PC-3 (cell line): ENCODE results near the gene PRXL2B. TPM values are rescaled to one million over a fixed set of nuclear protein-coding genes. Genes with fewer than 3 reads are reported as not detected.
"Not testable (repeated sequence)": the region's sequence is repeated elsewhere in the genome, so short reads cannot be mapped to it uniquely, and the experiment has no call there.

Source experiments
- ATAC-seq: fragments of 200-7000 bp; cut with Tn5 transposase; 2 replicates; pipeline ENCODE4 v1.9.1; 2020; ENCODE audit warnings: mild to moderate bottlenecking, moderate library complexity
- BruUV-seq: library from RNA; stranded (reverse); fragments of 400-500 nt; replicated peaks from 2 replicates; lab custom pipeline; 2021; lab: Mats Ljungman, UMichigan
- CTCF ChIA-PET: fragments of 300-600 bp; sonication (Branson Sonifier 250); formaldehyde crosslinking; loops from one replicate; lab custom pipeline; 2022; ENCODE audit warnings: antibody characterized with exemption; lab: Charles Lee
- POLR2A ChIA-PET: fragments of 300-600 bp; sonication (Branson Sonifier 250); formaldehyde crosslinking; loops from one replicate; lab custom pipeline; 2022; ENCODE audit warnings: antibody characterized with exemption; ENCODE audit not compliant: unreplicated experiment; lab: Charles Lee
- DNase-seq: peaks from one replicate; pipeline ENCODE4 v3.0.0-alpha.2; 2015
- H2AFZ ChIP-seq: fragments of 300-600 bp; sonication (generic); 2 replicates; pipeline ENCODE4 v1.6.0; 2016; ENCODE audit warnings: antibody characterized with exemption, low read length
- H3F3A ChIP-seq: fragments of 300-600 bp; sonication (generic); one replicate; pipeline ENCODE4 v1.6.0; 2017; ENCODE audit warnings: antibody characterized with exemption, low read length, control low read depth, mild to moderate bottlenecking; ENCODE audit not compliant: unreplicated experiment
- H3K27ac ChIP-seq: fragments of 300-600 bp; sonication (generic); 2 replicates; pipeline ENCODE4 v1.5.1; 2016; ENCODE audit warnings: mild to moderate bottlenecking, low read length
- H3K27me3 ChIP-seq: fragments of 300-600 bp; sonication (generic); 2 replicates; pipeline ENCODE4 v1.6.1; 2016; ENCODE audit warnings: low read length, mixed read lengths
- H3K36me3 ChIP-seq: fragments of 300-600 bp; sonication (generic); 2 replicates; pipeline ENCODE4 v1.6.1; 2016; ENCODE audit warnings: low read depth, mixed run types, low read length, mixed read lengths
- H3K4me1 ChIP-seq: fragments of 300-600 bp; sonication (generic); 2 replicates; pipeline ENCODE4 v1.5.1; 2016; ENCODE audit warnings: low read length; ENCODE audit not compliant: insufficient read depth
- H3K4me2 ChIP-seq: fragments of 300-600 bp; sonication (generic); 2 replicates; pipeline ENCODE4 v1.6.0; 2016; ENCODE audit warnings: low read length
- H3K4me3 ChIP-seq: fragments of 300-600 bp; sonication (generic); 2 replicates; pipeline ENCODE4 v1.5.1; 2016; ENCODE audit warnings: mild to moderate bottlenecking, low read length, mixed read lengths
- H3K79me2 ChIP-seq: fragments of 300-600 bp; sonication (generic); 2 replicates; pipeline ENCODE4 v1.6.1; 2017; ENCODE audit warnings: low read length, mixed read lengths
- H3K9ac ChIP-seq: fragments of 300-600 bp; sonication (generic); 2 replicates; pipeline ENCODE4 v1.6.0; 2016; ENCODE audit warnings: mild to moderate bottlenecking, low read length
- H3K9me2 ChIP-seq: fragments of 300-600 bp; sonication (generic); replicated peaks from 2 replicates; pipeline ENCODE4 v1.6.1; 2016; ENCODE audit warnings: mixed run types, low read length, mixed read lengths
- H3K9me3 ChIP-seq: fragments of 300-600 bp; sonication (generic); 2 replicates; pipeline ENCODE4 v1.6.1; 2016; ENCODE audit warnings: low read length, mixed read lengths
- H4K20me1 ChIP-seq: fragments of 300-600 bp; sonication (generic); 2 replicates; pipeline ENCODE4 v1.6.1; 2016; ENCODE audit warnings: low read length, mixed read lengths
- EZH2 ChIP-seq: fragments of 300-600 bp; sonication (generic); IDR thresholded peaks from one replicate; pipeline ENCODE4 v1.6.1; 2017; ENCODE audit warnings: antibody characterized with exemption, mild to moderate bottlenecking, low read length; ENCODE audit not compliant: unreplicated experiment
- EZH2phosphoT487 ChIP-seq: fragments of 300-600 bp; sonication (generic); IDR thresholded peaks from 2 replicates; pipeline ENCODE4 v1.6.1; 2018; ENCODE audit warnings: mild to moderate bottlenecking, antibody characterized with exemption, low read length, borderline replicate concordance
- intact Hi-C: fragments of 100-400 bp; cut with micrococcal nuclease; formaldehyde crosslinking; loops from 2 replicates; pipeline ENCODE4 v1.9.0; 2023
- total RNA-seq: library from RNA; depleted of rRNA; stranded (reverse); fragments of >200 nt; gene quantifications from 2 replicates; pipeline ENCODE4 v1.2.3, GENCODE V29; 2014
- TF ChIP-seq, protein P1 (sequence below): fragments of 300-600 bp; sonication (generic); conservative IDR thresholded peaks from 2 replicates; pipeline ENCODE4 v1.5.1; 2017; ENCODE audit warnings: antibody characterized with exemption, low read depth, mild to moderate bottlenecking, low read length

Gene PRXL2B
- total RNA-seq, 1 experiment from 2014 or later, result 75.0 TPM

DNA sequence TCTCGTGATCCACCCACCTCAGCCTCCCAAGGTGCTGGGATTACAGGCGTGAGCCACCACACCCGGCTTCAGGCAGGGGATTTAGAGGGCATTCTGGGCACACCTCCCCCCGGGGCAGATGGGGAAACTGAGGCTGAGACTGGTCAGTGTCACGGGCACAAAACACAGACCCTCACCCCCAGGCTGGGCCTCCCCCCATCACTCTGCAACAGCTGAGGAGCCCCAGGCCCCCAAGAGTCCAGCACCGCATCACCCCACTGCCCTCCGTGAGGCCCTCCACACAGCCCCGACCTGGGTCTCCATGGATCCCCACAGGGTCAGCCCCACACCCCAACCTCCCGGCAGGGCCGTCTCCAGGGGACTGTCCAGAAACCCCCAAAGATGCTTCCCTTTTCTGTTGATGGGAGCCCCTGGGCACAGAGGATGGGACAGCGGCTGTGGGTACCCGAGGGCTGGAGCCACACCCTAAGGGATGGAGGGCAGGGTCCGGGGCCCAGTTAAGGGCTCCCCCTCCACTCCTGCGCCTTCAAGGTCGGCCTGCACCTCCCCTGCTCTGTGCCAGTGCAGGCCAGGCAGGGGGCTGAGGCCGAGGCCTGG, 19.4 kb upstream of the PRXL2B start:
- intact Hi-C loops, result no loop called here
- Histone ChIP-seq H3K4me2 (no peak overlapping the region), H3K36me3 (no peaks in the 10 kb centered on the region), H2AFZ (no peak overlapping the region), H3K27ac (no peak overlapping the region), H4K20me1 (no peaks in the 10 kb centered on the region), H3F3A (no peaks in the 10 kb centered on the region), H3K9ac (no peak overlapping the region), H3K4me1 (no peaks in the 10 kb centered on the region), H3K4me3 (no peak overlapping the region), H3K9me2 (no peaks in the 10 kb centered on the region), H3K27me3 (0 out of 2 replicates have a peak, but pooled peaks cover 14% of the 10 kb centered on the region), H3K9me3 (no peaks in the 10 kb centered on the region), H3K79me2 (no peaks in the 10 kb centered on the region)
- no peak for ATAC-seq
- DNase-seq, result no peak
- no TSS peak for BruUV-seq
- ChIA-PET CTCF (no interaction called here), POLR2A (no interaction called here)
- TF ChIP-seq, protein P1, sequence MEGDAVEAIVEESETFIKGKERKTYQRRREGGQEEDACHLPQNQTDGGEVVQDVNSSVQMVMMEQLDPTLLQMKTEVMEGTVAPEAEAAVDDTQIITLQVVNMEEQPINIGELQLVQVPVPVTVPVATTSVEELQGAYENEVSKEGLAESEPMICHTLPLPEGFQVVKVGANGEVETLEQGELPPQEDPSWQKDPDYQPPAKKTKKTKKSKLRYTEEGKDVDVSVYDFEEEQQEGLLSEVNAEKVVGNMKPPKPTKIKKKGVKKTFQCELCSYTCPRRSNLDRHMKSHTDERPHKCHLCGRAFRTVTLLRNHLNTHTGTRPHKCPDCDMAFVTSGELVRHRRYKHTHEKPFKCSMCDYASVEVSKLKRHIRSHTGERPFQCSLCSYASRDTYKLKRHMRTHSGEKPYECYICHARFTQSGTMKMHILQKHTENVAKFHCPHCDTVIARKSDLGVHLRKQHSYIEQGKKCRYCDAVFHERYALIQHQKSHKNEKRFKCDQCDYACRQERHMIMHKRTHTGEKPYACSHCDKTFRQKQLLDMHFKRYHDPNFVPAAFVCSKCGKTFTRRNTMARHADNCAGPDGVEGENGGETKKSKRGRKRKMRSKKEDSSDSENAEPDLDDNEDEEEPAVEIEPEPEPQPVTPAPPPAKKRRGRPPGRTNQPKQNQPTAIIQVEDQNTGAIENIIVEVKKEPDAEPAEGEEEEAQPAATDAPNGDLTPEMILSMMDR, result no peak
- no peak for TF ChIP-seq EZH2
- TF ChIP-seq EZH2phosphoT487, result no peak

DNA sequence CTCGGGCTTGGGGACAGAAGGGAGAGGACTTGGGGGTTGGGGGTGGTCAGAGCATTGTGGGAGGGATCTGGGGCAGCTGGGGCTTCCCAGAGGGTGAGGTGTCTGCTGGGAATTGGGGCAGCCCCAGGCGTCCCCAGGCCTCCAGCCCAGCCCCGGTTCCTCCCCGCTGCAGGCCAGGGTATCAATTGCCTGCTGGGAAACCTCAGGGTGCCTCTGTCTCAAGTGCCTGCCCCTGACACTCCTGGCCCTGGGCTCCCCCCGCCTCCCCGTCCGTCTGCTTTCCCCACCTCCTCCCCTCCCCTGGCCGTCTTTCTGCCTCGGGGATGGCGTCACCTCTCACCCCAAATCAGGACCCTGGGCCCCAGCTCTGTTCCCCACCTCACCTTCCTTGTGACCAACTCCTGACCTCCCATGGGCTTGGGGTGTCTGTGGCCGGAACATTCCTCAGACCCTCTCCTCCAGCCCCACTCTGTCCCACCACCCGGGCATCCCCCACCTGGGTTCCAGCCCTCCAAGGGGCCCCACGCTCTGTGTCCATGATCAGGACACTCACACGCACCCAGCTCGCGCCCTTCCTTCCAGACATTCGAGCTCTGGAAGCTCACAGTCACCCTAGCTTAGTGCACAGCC, 18.3 kb upstream of the PRXL2B start:
- intact Hi-C loops, CTCF ChIA-PET, POLR2A ChIA-PET, H3K4me3 ChIP-seq, H4K20me1 ChIP-seq, BruUV-seq, H3K79me2 ChIP-seq, H3K36me3 ChIP-seq, H2AFZ ChIP-seq, DNase-seq, H3K4me1 ChIP-seq, H3K4me2 ChIP-seq, ATAC-seq, H3F3A ChIP-seq, H3K9me2 ChIP-seq, H3K9ac ChIP-seq, H3K9me3 ChIP-seq, H3K27ac ChIP-seq: not testable (repeated sequence)
- peaks cover 25% of the 10 kb centered on the region for H3K27me3 ChIP-seq

DNA sequence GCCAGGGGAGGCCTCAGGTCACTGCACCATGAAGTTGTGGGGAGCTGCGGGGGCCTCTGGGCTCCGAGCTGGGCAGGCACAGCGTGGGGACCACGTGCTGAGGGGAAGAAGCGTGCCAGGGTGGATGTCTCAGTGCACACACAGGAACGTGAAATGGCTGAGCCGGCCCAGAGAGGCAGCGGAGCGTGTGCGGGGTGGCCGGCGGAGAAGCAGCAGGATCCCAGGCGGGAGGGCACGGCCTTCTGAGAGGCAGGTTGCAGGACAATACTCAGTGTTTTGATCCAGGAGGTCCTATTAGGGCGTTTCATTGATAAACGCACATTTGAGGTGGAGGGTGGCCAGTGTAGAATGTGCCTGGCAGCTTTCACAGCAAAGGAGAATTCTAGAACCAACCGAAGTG, 17.5 kb upstream of the PRXL2B start:
- H3K27ac ChIP-seq, result no peak overlapping the region
- no peak overlapping the region for H2AFZ ChIP-seq
- TF ChIP-seq EZH2phosphoT487 (no peak), EZH2 (no peak)
- TF ChIP-seq, protein P1, result no peak
- no peaks in the 10 kb centered on the region for H3F3A ChIP-seq
- no peaks in the 10 kb centered on the region for H3K9me2 ChIP-seq
- peaks cover 33% of the 10 kb centered on the region for H3K27me3 ChIP-seq
- POLR2A ChIA-PET, result no interaction called here
- no peaks in the 10 kb centered on the region for H3K9me3 ChIP-seq
- H3K9ac ChIP-seq, result no peak overlapping the region
- BruUV-seq, result no TSS peak
- no peaks in the 10 kb centered on the region for H3K4me1 ChIP-seq
- intact Hi-C loops, result no loop called here
- CTCF ChIA-PET, result no interaction called here
- H3K79me2 ChIP-seq, result no peaks in the 10 kb centered on the region
- no peaks in the 10 kb centered on the region for H3K36me3 ChIP-seq
- DNase-seq (no peak), ATAC-seq (no peak)
- H3K4me3 ChIP-seq, result no peak overlapping the region
- H3K4me2 ChIP-seq, result no peak overlapping the region
- H4K20me1 ChIP-seq, result no peaks in the 10 kb centered on the region

DNA sequence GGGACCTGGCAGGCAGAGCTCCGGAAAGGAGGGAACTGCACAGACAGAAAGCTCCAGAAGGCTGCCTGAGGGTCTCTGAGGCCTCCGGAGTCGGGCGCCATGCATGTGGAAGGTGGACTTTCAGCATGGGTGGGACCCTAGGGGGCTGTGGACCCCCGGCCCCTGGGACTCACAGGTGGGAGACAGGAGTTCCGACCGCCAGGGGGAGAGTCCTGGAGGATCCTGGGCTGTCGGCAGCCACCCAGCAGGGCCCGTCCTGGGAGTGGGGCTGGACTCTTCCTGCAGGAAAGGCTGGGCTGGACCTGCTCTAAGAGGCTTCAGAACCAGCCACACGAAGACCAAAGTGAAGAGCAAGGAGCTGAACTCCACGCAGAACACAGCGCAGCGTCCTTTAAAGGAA, 16.9 kb upstream of the PRXL2B start:
- BruUV-seq, POLR2A ChIA-PET, H3K4me3 ChIP-seq, H3K79me2 ChIP-seq, H3K9me2 ChIP-seq, CTCF ChIA-PET, ATAC-seq, H3K4me1 ChIP-seq, intact Hi-C loops, H2AFZ ChIP-seq, H3F3A ChIP-seq, H3K27ac ChIP-seq, H3K4me2 ChIP-seq, H4K20me1 ChIP-seq, H3K9me3 ChIP-seq, DNase-seq, H3K9ac ChIP-seq, H3K36me3 ChIP-seq: not testable (repeated sequence)
- H3K27me3 ChIP-seq, result peaks cover 37% of the 10 kb centered on the region
